ENCODE measurements around the gene REV3L.

REV3L gene

DNA sequence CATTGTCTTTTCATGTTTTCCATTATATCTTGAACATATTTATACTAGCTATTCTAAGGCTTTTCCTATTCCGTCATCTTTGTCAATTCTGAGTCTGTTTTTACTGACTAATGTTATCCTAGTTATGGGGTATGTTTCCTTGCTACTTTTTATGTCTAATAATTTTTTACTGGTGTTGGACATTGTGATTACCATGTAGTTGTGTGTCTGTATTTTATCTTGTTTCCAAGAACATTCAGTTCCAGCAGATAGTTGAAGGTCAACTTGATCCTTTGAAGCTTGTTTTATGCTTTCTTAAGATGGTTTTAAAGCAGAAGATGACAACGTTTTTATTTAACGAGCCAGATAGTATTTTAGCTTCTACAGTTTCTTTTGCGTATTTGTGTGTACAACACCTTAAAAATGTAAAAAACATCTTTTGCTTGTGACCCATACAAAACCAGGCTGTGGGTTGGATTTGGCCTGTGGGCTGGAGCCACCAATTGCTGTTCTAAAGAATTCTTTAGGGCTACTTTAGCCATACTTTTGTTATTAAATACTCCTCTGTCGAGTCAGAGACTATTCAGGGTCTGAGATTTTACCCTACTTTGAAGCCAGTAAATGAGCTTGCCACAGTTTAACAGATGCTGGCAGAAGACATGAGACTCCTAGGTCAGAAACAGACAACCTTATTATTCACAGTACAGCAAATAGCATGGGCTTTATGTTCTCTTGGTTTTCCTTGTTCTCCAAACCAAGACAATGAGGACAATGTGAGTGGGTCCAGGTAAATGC, 38.7 kb upstream of the REV3L start:
- Histone ChIP-seq H3K79me2 (ENCODE audit: insufficient read depth, low read length) (0 out of 2 replicates have a peak, but pooled peaks cover 3% of the 10 kb centered on the region), H3K4me2 (ENCODE audit: low read depth, low read length, poor library complexity, severe bottlenecking) (no peak overlapping the region), H4K20me1 (ENCODE audit: low read depth, low read length) (no peaks in the 10 kb centered on the region), H3K27me3 (ENCODE audit: low read length) (no peaks in the 10 kb centered on the region), H3F3A (ENCODE audit: insufficient read depth) (no peaks in the 10 kb centered on the region), H3K4me3 (ENCODE audit: insufficient read depth, low read length, poor library complexity, severe bottlenecking) (no peak overlapping the region), H3K27ac (ENCODE audit: low read depth, low read length) (no peak overlapping the region), H3K36me3 (ENCODE audit: low read length) (no peaks in the 10 kb centered on the region), H3K9me2 (replicated peaks; ENCODE audit: insufficient read depth, low read length) (no peaks in the 10 kb centered on the region), H3K9ac (ENCODE audit: low read length) (no peak overlapping the region), H3K9me3 (ENCODE audit: insufficient read depth, low read length) (no peaks in the 10 kb centered on the region), H2AFZ (ENCODE audit: low read depth, low read length, severe bottlenecking) (no peak overlapping the region)
- TF ChIP-seq CTCF (IDR thresholded peaks at IDR 0.05; ENCODE audit: insufficient read depth, low read length, poor library complexity, severe bottlenecking) (no peak), EZH2phosphoT487 (conservative IDR thresholded peaks at IDR 0.05; ENCODE audit: low read length) (no peak)

DNA sequence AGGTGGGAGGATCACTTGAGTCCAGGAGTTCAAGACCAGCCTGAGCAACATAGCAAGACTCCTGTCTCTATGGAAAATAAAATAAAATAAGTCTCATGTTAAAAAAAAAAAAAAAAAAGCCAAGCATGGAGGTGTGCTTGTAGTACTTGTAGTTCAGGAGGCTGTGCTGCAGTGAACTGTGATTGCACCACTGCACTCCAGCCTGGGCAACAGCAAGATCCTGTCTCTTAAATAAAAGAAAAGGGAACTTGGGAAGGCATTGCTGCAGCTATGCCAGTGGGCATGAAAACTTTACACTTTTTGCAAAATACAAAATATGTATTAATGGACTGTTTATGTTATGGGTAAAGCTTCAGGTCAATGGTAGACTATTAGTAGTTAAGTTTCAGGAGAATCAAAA, 37.5 kb upstream of the REV3L start:
- Histone ChIP-seq H3K27ac (ENCODE audit: low read depth, low read length) (no peak overlapping the region), H3K4me3 (ENCODE audit: insufficient read depth, low read length, poor library complexity, severe bottlenecking) (no peak overlapping the region), H3K27me3 (ENCODE audit: low read length) (no peaks in the 10 kb centered on the region), H4K20me1 (ENCODE audit: low read depth, low read length) (no peaks in the 10 kb centered on the region), H3K36me3 (ENCODE audit: low read length) (no peaks in the 10 kb centered on the region), H3K4me2 (ENCODE audit: low read depth, low read length, poor library complexity, severe bottlenecking) (no peak overlapping the region), H3K9me2 (replicated peaks; ENCODE audit: insufficient read depth, low read length) (no peaks in the 10 kb centered on the region), H3F3A (ENCODE audit: insufficient read depth) (no peaks in the 10 kb centered on the region), H3K79me2 (ENCODE audit: insufficient read depth, low read length) (0 out of 2 replicates have a peak, but pooled peaks cover 3% of the 10 kb centered on the region), H2AFZ (ENCODE audit: low read depth, low read length, severe bottlenecking) (no peak overlapping the region), H3K9me3 (ENCODE audit: insufficient read depth, low read length) (no peaks in the 10 kb centered on the region), H3K9ac (ENCODE audit: low read length) (no peak overlapping the region)
- no peak for TF ChIP-seq CTCF (IDR thresholded peaks at IDR 0.05; ENCODE audit: insufficient read depth, low read length, poor library complexity, severe bottlenecking)
- TF ChIP-seq EZH2phosphoT487 (conservative IDR thresholded peaks at IDR 0.05; ENCODE audit: low read length): no peak

DNA sequence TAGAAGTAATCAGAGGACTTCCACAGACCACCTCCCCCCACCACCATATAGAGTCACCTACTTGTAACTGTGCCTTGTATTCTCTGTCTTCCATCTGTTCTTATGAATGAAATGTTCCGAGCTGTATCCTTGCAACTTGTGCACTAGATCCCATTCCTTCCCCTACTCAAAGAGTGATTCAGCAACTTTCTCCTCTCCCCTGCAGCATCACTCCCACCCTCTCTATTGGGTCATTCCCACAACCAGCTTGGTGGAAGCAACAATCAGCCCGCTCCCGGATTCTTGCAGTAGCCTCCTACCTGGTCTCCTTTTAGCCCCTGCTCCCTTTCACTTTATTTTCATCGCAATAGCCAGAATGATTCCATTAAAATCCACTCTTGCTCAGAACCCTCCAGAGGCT, 34.9 kb upstream of the REV3L start:
- no peaks in the 10 kb centered on the region for H3K79me2 ChIP-seq (ENCODE audit: insufficient read depth, low read length)

More for the DNA sequence above, 34.9 kb upstream of the REV3L start:
- H3K27me3 ChIP-seq (ENCODE audit: low read length): no peaks in the 10 kb centered on the region
- H3K27ac ChIP-seq (ENCODE audit: low read depth, low read length): no peak overlapping the region
- H2AFZ ChIP-seq (ENCODE audit: low read depth, low read length, severe bottlenecking): no peak overlapping the region
- no peak overlapping the region for H3K4me3 ChIP-seq (ENCODE audit: insufficient read depth, low read length, poor library complexity, severe bottlenecking)
- H3F3A ChIP-seq (ENCODE audit: insufficient read depth): no peaks in the 10 kb centered on the region
- H4K20me1 ChIP-seq (ENCODE audit: low read depth, low read length): no peaks in the 10 kb centered on the region
- H3K9me3 ChIP-seq (ENCODE audit: insufficient read depth, low read length): no peaks in the 10 kb centered on the region
- no peak overlapping the region for H3K9ac ChIP-seq (ENCODE audit: low read length)
- H3K36me3 ChIP-seq (ENCODE audit: low read length): no peaks in the 10 kb centered on the region
- H3K9me2 ChIP-seq (replicated peaks; ENCODE audit: insufficient read depth, low read length): no peaks in the 10 kb centered on the region
- no peak overlapping the region for H3K4me2 ChIP-seq (ENCODE audit: low read depth, low read length, poor library complexity, severe bottlenecking)
- no peak for TF ChIP-seq CTCF (IDR thresholded peaks at IDR 0.05; ENCODE audit: insufficient read depth, low read length, poor library complexity, severe bottlenecking)
- no peak for TF ChIP-seq EZH2phosphoT487 (conservative IDR thresholded peaks at IDR 0.05; ENCODE audit: low read length)

All from SU-DHL-6 (cell line).